T-helper 22 cell (primary cell): Measurements from ENCODE around the gene GJD4.

Experiments used
- DNase-seq: peaks from one replicate; pipeline ENCODE4 v3.0.0-alpha.2; 2020; ENCODE audit warnings: low read depth

GJD4 gene, protein sequence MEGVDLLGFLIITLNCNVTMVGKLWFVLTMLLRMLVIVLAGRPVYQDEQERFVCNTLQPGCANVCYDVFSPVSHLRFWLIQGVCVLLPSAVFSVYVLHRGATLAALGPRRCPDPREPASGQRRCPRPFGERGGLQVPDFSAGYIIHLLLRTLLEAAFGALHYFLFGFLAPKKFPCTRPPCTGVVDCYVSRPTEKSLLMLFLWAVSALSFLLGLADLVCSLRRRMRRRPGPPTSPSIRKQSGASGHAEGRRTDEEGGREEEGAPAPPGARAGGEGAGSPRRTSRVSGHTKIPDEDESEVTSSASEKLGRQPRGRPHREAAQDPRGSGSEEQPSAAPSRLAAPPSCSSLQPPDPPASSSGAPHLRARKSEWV

DNA sequence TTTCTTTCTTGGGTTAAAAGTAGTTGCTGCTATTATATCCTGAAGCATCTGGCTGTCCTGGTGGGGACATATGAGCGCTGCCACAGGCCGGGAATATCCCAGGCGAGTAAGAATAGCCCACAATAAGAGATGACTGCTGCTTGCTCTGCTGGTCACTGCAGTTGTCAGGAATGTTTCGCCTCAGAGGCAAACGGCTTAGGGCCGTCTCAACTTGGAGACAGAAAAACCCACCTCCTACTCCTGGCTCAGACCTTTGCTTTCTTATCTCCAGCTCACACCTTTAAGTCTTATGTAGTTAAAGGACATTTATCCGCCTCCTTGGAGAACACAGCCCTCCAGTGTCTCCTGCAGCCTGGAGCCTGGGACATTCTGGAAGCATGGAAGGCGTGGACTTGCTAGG lies at the start of gene GJD4:
Gene GJD4, plus strand, starts transcription at position 151 of the 400 bp plus-strand sequence. Its CDS starts 227 bp downstream, at position 378.
- DNase-seq: no peak

DNA sequence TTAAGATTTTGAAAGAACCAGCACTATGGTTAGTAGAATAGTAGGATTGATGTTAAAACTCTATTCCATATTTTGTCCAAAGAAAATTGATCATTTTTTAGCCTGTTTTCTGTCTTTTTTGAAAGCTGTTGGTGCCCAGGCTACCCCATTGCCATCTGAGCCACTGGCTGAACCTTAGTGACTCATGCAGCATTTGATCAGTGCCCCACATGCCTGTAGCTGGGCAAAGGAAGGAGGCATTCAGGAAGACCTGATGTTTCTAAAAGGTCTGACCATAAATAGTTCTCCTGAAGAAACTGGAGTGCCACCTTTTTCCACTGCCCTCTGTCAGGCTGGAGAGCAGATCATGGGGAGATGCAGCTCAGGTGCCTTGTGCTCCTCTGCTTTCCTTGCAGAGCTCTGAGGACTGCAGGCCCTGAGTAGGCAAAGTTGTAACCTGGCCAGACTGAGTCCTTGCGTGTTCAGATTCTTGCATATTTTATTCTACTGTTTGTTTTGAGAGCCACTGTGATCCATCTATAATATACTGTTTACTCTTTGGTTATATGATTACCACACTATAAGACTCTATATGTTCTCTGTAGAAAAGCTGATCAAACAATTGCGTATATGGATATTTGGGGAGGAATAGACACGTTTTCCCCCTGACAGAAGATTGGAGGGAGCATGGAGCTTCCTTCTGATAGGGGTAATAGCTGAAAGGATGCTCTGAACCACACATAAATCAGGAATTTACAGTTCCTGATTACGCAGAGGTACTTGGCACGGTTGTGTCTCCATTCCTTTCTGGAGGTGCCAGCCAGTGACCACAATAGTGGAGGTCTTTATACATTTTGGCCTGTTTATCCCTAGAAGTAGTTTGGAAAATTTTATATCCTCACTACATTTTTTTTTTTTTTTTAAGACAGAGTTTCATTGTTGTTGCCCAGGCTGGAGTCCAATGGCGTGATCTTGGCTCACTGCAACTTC lies 48.9 kb upstream of the GJD4 start:
- DNase-seq: no peak

DNA sequence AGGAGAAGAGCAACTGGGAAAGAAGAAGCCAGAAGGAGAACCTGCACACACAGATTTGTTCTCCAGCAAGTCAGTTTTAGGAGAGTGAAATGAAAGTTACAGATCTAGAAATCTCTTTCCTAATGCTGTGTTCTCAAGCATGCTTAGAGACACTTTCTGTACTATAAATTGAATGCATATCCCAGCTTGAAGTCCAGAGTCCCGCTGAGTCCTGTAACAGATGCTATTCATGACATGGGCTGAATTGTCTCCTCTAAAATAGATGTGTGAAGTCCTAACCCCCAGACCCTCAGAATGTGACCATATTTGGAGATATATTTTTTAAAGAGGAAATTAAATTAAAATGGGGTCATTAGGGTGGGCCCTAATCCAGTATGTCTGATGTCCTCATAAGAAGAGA lies 46.9 kb upstream of the GJD4 start:
- DNase-seq: no peak

DNA sequence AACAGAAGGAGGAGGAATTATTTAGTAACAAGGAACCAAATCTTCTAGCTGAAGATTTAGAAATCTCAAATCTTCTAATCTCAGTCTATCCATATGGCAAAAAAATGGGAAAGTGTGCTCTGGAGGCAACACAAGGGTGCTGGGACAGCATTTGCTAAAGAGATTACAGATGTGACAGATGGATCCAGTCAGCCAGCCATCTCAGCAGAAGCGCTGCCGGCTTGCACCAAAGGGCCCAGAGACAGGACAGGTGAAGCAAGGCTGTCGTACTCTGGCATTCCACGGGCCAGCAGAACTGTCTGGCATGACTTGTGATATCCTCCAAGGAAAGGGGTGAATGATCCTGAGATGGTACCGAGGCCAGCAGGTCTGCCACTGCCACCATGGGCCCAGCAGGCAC lies 45.7 kb upstream of the GJD4 start:
- no peak for DNase-seq

DNA sequence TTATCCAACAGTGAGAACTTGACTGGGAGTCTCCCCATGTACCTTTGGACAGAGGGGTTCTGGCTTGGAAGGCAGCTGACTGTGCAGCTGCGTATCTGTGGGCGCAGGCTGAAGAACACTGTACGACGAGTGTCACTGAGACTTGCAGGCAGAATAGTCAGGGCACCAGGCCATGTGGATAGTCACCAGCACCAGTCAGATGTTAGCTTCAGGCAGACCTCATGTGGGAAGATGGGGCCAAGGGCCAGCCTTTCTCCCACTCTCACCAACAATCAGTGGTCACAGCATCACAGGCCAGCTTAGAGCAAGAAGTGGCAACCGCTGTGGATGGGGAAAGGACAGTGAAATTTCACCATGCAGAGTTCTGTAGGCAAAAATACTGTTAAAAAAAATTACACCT lies 43.4 kb upstream of the GJD4 start:
- no peak for DNase-seq

DNA sequence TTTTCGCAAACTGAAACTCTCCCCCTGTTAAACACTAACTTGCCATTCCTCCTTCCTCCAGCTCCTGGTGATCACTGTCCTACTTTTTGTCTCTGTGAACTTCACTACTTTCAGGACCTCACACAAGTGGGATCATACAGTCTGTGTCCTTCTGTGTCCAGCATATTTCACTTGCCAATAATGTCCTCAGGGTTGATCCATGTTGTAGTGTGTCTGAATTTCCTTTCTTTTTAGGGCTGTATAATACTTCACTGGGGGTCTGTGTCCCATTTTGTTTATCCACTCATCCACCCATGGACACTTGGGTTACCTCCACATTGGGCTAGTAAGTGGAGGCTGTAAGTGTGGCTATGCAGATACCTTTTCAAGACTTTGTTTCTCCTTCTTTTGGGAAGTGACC lies 42.7 kb upstream of the GJD4 start:
- no peak for DNase-seq

DNA sequence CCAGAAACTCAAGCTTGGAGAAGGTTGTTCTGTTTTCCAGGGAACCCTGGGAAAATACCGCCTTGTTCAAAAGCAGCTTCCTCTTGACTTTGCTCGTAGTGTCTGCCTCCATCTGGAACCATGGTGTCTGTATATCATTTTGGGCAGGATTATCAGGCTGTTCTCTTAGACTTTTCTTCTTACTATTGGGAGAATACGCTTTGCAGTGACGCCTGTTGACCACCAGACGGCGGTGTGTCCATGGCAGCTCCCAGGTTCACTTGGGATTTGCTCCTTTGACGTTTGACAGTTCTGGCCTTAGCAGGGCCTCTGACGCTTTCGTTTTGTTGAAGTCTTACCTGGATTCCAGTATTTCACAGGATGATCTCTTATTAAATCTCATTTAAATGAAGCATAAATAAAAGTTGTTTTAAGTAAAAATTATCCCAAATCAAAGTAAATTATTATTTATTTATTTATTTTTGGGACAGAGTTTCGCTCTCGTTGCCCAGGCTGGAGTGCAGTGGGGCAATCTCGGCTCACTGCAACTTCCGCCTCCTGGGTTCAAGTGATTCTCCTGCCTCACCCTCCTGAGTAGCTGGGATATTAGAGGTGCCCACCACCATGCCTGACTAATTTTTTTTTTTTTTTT lies 41.8 kb upstream of the GJD4 start:
- DNase-seq: no peak

DNA sequence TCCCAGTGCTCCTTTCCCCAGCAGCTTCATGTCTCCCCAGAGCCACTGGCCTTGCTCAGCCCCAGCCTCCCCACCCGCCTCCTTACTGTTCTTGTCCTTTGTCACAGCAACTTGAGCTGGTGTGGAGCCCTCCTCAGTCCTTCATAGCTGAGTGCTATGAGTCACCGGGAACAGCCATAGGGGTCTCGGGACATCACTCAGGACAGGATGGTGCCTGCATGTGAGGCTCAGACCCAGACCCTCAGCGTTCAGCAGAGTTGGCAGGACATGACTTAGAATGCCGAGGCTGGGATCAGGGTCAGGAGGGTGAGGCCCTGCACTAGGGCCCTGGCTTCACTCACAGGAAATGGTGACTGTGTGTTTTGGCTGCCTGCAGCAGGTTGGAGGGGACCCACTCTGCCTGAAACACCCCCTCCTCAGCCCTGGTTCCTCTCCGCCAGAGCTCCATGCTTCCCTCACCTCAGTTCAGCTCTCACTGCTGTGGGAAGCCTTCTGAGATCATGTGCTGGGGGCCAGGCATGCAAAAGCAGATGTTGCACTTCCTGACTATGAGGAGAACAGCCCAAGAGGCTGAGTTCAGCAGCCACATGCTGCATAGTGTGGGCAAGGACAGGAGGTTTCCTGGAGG lies 40.7 kb upstream of the GJD4 start:
- no peak for DNase-seq

DNA sequence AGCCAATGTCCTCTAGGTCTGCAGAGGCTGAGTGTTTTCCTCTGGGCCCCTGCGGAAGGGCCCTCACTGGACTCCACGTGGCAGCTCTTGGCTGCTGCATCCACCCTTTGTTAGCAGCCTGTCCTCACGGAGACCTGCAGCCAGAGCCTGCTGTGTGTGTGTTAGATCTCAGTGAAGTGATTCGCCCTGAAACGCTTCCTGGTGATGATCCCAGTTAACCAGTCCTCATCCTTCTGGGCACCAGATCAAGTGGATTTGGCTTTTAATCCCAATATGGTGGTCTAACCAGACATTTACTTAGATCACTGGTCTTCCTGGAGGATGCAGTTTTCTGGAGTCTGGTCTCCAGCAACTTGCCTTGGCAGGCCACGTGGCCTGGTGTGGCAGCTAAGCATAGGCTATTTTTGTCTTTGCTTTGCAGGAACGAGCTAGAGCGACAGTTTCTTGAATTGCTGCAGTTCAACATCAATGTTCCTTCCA lies 39.5 kb upstream of the GJD4 start:
- DNase-seq: no peak

DNA sequence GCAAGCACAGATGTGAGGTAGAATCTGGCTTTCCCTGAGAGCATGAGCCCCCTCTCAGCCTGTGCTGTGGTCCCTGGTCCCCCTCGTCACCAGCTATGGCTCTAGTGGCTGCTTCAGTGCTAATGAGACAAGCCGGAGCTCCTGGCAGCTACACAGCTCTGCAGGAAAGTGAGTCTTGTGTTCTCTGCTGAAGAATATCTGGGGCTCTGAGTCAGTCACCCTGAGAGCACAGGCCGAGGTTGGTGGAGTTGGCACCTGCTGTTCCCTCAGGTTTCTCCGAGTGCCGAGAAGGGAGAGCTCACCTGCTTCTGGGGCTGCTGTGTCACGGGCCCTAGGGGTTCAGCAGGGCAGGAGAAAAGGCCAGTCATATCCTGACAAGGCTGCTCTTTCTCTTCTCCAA lies 37.2 kb upstream of the GJD4 start:
- DNase-seq: no peak

DNA sequence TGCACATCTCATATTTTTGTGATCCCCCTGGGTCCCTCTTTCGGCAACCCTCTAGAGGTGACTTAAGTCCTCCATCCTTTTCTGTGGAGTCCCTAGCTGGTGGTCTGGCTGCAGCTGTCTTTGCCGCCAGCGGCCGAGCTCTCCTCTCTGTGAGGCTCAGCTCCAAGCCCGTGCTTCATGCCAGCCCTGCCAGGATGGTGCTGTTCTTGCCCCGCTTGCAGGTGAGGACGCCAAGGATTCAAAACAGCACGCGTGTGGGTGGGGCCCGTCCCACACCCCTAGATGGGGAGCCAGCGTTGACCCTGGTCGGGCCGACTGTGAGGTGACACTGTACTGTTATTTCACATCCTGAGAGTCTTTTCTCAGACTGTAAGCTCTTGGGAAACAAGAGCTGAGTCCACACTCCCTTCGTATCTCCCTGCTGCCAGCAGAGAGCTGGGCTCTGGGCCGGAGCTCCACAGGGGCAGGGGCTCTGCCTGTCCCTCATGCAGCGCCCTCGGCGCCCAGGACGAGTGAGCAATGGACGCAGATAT lies 36.6 kb upstream of the GJD4 start:
- no peak for DNase-seq

DNA sequence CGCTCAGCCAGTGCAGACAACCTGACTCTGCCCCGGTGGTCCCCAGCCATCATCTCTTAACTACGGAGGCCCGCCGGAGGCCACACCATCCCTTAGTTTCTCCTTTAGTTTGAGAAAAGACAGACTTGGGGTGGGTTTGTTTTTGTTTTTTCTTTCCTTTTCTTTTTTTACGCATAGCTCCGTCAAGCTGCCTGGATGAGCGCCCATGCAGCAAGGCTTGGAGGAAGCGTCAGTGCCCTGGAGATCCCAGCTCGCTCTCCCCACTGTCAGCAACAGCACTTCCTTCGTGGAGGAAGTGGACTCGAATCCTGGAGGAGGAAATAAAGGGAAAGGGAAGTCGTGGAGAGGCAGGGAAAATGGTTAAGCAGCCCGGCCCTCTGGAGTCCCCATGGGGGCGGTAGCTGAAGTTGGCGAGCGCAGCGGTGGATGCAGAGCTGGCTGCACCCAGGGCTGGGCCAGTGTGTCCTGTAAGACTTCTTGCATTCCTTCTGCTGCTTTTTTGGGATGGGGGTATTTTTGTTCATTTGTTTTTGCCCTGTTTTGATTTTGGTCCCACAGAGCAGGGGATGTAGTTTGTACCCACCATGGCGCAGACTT lies 35.9 kb upstream of the GJD4 start:
- DNase-seq: no peak

DNA sequence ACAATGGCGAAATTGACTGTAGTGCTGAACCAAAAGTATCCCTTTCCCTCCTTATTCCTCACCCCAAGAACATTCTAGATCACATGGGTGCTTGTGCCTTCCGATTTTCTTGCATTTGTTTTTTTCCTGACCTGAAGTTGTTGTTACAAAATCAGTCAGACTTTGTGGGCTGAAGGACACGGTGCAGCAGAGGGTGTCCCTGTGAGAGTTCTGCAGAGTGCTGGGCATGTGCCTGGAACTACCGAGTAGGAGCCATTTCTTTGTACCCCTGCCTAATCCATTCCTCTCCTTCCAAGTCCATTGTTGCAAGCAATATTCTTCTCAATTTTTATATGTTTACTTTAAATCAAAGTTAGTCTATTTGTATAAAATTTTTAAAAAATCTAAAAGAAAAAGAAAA lies 35.3 kb upstream of the GJD4 start:
- DNase-seq: no peak

DNA sequence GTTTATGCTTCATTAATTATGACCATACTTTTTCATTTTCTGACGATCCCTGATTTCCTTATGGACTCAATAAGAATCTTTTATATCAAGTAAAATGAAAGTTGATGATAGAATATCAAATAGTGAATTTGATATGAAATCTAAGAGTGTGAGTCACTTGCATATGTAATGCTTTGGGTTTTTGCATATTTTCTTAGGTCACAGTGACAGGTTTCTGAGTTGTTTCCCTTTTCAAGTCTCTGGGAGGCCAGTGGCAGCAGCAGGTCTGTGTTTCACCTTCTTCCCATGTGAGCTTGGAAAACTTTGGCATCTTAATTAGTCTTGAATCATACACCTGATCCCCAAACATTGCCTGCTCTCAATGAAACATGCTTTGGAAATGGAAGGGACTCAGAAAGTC lies 34.7 kb upstream of the GJD4 start:
- DNase-seq: no peak

DNA sequence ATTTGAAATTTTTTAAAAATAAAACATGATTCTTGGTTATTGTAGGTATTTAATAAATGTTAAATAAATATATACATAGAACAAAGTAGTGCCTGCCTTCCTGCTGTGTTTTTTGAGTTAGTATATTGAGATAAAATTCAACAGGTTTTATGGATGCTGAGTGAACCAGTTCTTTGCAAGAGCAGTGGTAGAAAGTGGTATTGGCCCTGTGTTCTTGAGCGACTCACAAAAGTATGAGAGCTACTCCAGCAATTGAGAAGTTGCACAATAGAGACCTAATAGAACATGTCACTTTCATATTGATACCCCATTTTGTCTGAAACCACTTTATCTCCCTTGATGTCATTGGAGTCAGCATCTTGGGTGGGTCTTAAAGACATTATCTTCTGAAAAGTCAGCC lies 32.6 kb upstream of the GJD4 start:
- no peak for DNase-seq

DNA sequence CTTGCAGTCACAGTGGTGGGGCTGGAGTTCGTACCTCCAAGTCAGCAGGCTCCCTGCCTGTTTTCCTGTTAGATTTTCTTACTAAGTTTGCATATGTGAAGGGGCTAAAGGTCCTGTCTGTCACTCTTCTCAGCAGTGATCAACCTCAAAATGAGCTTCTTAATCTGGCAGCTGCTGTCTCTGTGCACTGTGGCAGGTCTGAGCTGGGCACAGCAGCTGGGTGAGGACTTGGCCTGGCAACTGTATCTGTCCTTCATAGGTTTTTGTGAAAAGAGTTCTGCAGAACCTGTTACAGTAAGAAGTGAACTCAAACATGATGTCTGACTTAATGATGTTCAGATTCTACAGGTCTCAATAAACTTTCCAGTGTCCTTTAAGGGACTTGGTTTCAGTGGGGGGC lies 31.3 kb upstream of the GJD4 start:
- DNase-seq: no peak

DNA sequence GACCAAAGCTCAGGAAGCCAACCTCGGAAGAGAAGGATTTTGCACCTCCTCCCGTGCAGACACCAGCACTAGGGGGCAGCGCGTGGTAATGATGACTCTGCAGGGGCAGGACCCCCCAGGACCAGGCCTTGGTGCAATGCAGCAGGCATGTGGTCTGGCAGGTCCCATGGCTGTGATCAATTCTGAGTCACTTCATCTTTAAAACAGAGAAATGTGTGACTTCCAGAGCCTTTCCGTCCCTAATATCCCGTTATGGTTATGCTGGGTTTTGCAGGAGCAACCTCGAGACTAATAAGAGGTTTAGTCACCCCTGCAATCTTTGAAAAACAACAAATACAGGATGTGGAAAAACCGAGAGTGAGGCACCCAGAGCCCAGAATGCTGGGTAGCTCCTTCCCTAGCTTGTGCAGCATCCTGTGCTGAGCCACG lies 30.2 kb upstream of the GJD4 start:
- DNase-seq: no peak

DNA sequence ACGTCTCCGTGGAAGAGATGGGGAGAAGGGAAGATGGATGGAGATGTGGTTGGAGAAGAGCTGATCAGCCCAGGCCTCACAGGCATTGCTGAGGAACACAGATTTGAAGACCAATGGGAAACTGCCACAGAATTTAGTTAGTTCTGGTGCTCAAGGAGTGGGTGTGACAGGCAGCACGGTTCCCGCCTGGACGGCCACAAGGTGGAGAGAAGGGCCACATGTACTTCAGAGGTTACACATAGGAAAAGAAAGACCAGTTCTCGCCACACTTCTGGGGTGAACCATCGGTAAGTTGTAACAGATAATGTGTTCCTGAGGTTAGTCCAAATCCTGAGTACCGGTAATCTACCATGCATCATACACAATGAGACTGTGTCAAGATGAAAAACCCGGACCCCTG lies 29.5 kb upstream of the GJD4 start:
- no peak for DNase-seq

DNA sequence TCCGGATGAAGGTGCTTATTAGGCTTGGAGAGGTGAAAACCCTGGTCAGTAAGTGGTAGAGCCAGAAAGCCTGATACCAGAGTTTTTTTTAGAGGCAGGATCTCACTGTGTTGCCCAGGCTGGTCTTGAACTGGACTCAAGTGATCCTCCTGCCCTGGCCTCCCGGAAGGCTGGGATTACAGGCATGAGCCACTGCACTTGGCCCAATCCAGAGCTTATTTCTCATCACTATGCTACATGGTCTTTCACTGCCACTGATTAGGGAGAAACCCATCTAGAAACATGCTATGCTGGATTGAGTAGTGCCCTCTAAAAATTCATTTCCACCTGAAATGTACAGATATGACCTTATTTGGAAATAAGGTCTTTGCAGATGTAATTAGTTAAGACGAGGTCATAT lies 28.4 kb upstream of the GJD4 start:
- DNase-seq: no peak

DNA sequence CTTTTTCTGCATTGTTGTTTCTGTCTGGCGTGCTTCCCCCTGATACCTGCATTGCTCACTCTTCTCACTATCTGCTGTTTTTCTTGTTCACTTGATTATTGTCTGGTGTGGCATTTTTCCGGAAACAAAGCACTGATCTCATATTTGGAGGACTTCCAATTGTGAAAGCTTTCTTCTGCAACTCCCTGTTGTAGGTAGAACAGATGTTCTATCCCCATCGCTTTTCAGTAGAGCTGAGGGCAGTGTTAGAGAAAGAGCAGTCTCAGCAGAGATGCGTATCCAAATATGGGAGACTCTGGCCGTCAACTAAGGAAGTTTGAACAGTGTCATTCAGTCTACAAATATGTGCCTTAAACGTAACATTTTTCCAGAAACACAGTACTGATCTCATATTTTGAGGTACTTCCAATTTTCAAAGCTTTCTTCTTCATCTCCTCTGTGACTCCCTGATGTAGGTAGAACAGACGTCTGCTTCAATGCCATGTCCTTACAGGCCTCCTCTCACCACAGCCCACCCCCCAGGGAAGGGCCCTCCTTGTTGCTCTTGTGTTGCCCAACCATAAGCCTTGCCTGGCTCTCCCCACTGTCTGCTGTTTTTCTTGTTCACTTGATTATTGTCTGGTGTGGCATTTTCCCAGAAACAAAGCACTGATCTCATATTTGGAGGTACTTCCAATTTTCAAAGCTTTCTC lies 27.1 kb upstream of the GJD4 start:
- DNase-seq: no peak

DNA sequence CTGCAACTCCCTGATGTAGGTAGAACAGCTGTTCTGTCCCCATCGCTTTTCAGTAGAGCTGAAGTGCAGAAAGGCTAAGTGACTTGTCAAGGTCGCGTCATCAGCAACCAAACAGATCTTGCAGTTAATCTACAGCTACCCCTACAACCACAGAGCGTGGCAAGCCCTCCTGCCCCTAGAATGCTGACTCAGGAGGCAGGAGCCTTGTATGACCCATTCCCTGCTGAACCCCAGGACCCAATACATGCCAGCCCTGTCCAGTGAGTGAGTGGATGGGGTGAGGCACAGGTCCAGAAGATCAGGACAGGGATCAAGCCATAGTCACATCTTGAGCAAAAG lies 26.6 kb upstream of the GJD4 start:
- no peak for DNase-seq
